ENCODE data around the gene BDKRB1.

DNA sequence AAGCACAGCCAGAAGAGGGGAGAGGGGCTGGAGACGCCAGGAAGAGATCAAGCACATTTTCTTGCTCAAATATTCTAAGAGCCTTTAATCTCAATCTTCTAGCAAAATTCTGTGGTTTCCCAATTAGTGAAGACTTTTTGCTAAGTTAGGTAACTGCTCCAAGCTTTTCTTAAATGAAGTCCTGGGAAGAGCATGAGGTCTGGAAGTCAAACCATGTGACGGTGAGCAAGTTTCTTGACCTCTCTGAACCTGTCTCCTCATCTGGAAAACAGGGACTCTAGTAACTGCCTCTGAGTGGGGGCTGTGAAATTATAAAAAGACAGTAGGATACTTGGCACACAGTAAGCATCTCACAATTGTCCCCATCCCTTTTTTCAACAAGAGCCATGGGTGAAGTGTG is 24.1 kb downstream of the BDKRB1 start:
- no peak for TF ChIP-seq POLR2A (IDR thresholded peaks at IDR 0.05)
- no peak for TF ChIP-seq CTCF (IDR thresholded peaks at IDR 0.05)
